ENCODE results near the gene PRKG2.

PRKG2 gene

GRCh38 chr4:81218206-81218605 is 3.2 kb upstream of the PRKG2 start:
- DNase-seq (ENCODE audit: low read depth in 2 of 2) = no peak

- no peak for DNase-seq (ENCODE audit: low read depth in 2 of 2)
These were observed 2.8 kb upstream of the PRKG2 start for GRCh38 chr4:81217779-81218178.

GRCh38 chr4:81215931-81216330 is 909 bp upstream of the PRKG2 start:
- no peak for DNase-seq (ENCODE audit: low read depth in 2 of 2)

GRCh38 chr4:81214144-81214880 is 710 bp downstream of the PRKG2 start:
- DNase-seq (ENCODE audit: low read depth in 2 of 2) = no peak

- no peak for DNase-seq (ENCODE audit: low read depth in 2 of 2)
These were observed 1.4 kb downstream of the PRKG2 start for GRCh38 chr4:81213671-81214070.

- no peak for DNase-seq (ENCODE audit: low read depth in 2 of 2)
These were observed 3.1 kb downstream of the PRKG2 start for GRCh38 chr4:81211956-81212355.

GRCh38 chr4:81207828-81208227 is 7.2 kb downstream of the PRKG2 start:
- DNase-seq (ENCODE audit: low read depth in 2 of 2) = peak; percentile 93

- DNase-seq (ENCODE audit: low read depth in 2 of 2) = no peak
These were observed 9.7 kb downstream of the PRKG2 start for GRCh38 chr4:81205302-81205701.

GRCh38 chr4:81204571-81204970 is 10.5 kb downstream of the PRKG2 start:
- no peak for DNase-seq (ENCODE audit: low read depth in 2 of 2)

- no peak for DNase-seq (ENCODE audit: low read depth in 2 of 2)
These were observed 15.2 kb downstream of the PRKG2 start for GRCh38 chr4:81199831-81200230.

- no peak for DNase-seq (ENCODE audit: low read depth in 2 of 2)
These were observed 16.4 kb downstream of the PRKG2 start for GRCh38 chr4:81198609-81199008.

GRCh38 chr4:81197864-81198524 is 17.0 kb downstream of the PRKG2 start:
- DNase-seq (ENCODE audit: low read depth in 2 of 2) = no peak

- no peak for DNase-seq (ENCODE audit: low read depth in 2 of 2)
These were observed 18.8 kb downstream of the PRKG2 start for GRCh38 chr4:81196126-81196650.

- peak in 1 of 2 experiments; percentile 31 for DNase-seq (ENCODE audit: low read depth in 2 of 2)
These were observed 19.5 kb downstream of the PRKG2 start for GRCh38 chr4:81195475-81195874.

- DNase-seq (ENCODE audit: low read depth in 2 of 2) = no peak
These were observed 20.7 kb downstream of the PRKG2 start for GRCh38 chr4:81194286-81194685.

GRCh38 chr4:81180916-81181315 is 34.1 kb downstream of the PRKG2 start:
- no peak for DNase-seq (ENCODE audit: low read depth in 2 of 2)

GRCh38 chr4:81179326-81179725 is 35.7 kb downstream of the PRKG2 start:
- DNase-seq (ENCODE audit: low read depth in 2 of 2) = no peak

GRCh38 chr4:81173213-81173612 is 41.8 kb downstream of the PRKG2 start:
- DNase-seq (ENCODE audit: low read depth in 2 of 2) = no peak

GRCh38 chr4:81166458-81167160 is 48.4 kb downstream of the PRKG2 start:
- peak; percentile 82 for DNase-seq (ENCODE audit: low read depth in 2 of 2)

- DNase-seq (ENCODE audit: low read depth in 2 of 2) = peak; percentile 77 to 81
These were observed 49.1 kb downstream of the PRKG2 start for GRCh38 chr4:81165861-81166430.

- DNase-seq (ENCODE audit: low read depth in 2 of 2) = no peak
These were observed 50.2 kb downstream of the PRKG2 start for GRCh38 chr4:81164623-81165416.
